K562 (cell line): ENCODE results near the gene WDR47. TPM values are rescaled to one million over a fixed set of nuclear protein-coding genes. Genes with fewer than 3 reads are reported as not detected.

Experiments
- ATAC-seq: fragments of 200-7000 bp; cut with Tn5 transposase; 3 replicates; pipeline ENCODE4 v1.9.1; 2020; ENCODE audit warnings: moderate library complexity
- BruUV-seq: library from RNA; stranded (reverse); fragments of 400-500 nt; replicated peaks from 2 replicates; lab custom pipeline; 2021; lab: Mats Ljungman, UMichigan
- CTCF ChIA-PET: fragments of 300-600 bp; formaldehyde crosslinking; extraction: SDS; loops from one replicate; lab custom pipeline; 2021; ENCODE audit warnings: low intra/inter-chr PET ratio; lab: Yijun Ruan, JAX
- POLR2A ChIA-PET: fragments of 300-600, 350-650 bp; sonication (Branson Sonifier 250); formaldehyde crosslinking; extraction: SDS; loops from one replicate; lab custom pipeline; 2021; ENCODE audit warnings: antibody characterized with exemption, inconsistent platforms; lab: Yijun Ruan, JAX
- DNase-seq, 4 experiments: peaks; one replicate each; pipeline versions ENCODE4 v3.0.0 to v3.0.0-alpha.2; 2011 to 2018; ENCODE audit warnings: low spot score in 3 of 4, mixed read lengths in 3 of 4; ENCODE audit errors: extremely low read depth in 1 of 4
- FAIRE-seq: peaks from 2 replicates; lab custom pipeline; 2011; peaks lifted over from hg19 to GRCh38; lab: Jason Lieb, UNC
- H2AFZ ChIP-seq: 2 replicates; pipeline ENCODE4 v1.6.0; 2011; ENCODE audit warnings: low read depth, low read length, control low read depth, inconsistent platforms
- H3K27ac ChIP-seq: fragments of 200-600 bp; 3 replicates; pipeline ENCODE4 v1.8.0; 2011; ENCODE audit warnings: low read depth, mild to moderate bottlenecking, control low read depth, inconsistent platforms, low read length, moderate library complexity, mixed read lengths; ENCODE audit errors: extremely low read depth
- H3K27me3 ChIP-seq, 2 experiments: fragments of 300-600 bp in 1 of 2; 2 replicates in 1 of 2; 3 replicates in 1 of 2; pipeline versions ENCODE4 v1.6.0 to v1.8.0; 2011; ENCODE audit warnings: inconsistent platforms in 2 of 2, low read length in 2 of 2, mild to moderate bottlenecking in 1 of 2, mixed read lengths in 1 of 2, moderate library complexity in 1 of 2; ENCODE audit not compliant: control insufficient read depth in 2 of 2, insufficient read depth in 2 of 2
- H3K36me3 ChIP-seq: fragments of 300-600 bp; 3 replicates; pipeline ENCODE4 v1.8.0; 2011; ENCODE audit warnings: mild to moderate bottlenecking, low read length, inconsistent platforms; ENCODE audit not compliant: control insufficient read depth, insufficient read depth
- H3K4me1 ChIP-seq, 2 experiments: fragments of 200-600 bp in 1 of 2; replicated peaks in 1 of 2; 2 replicates in 1 of 2; 3 replicates in 1 of 2; pipeline versions ENCODE4 v1.5.1 to v1.8.0; 2011; ENCODE audit warnings: inconsistent platforms in 2 of 2, low read length in 2 of 2, mild to moderate bottlenecking in 1 of 2, mixed read lengths in 1 of 2, moderate library complexity in 1 of 2; ENCODE audit not compliant: control insufficient read depth in 2 of 2, insufficient read depth in 2 of 2
- H3K4me2 ChIP-seq: 2 replicates; pipeline ENCODE4 v1.6.1; 2011; ENCODE audit warnings: low read length, control low read depth, inconsistent platforms, mixed read lengths; ENCODE audit not compliant: insufficient read depth
- H3K4me3 ChIP-seq: fragments of 200-600 bp; sonication (generic), shearing (Covaris generic); 2 replicates; pipeline ENCODE4 v1.5.1; 2016; ENCODE audit warnings: control low read depth, inconsistent platforms
- H3K79me2 ChIP-seq: fragments of 200-600 bp; 3 replicates; pipeline ENCODE4 v1.8.0; 2011; ENCODE audit warnings: low read length, inconsistent platforms; ENCODE audit not compliant: control insufficient read depth, insufficient read depth
- H3K9ac ChIP-seq, 2 experiments: 2 replicates each; pipeline versions ENCODE4 v1.6.0 to v1.6.1; 2011; ENCODE audit warnings: low read depth in 2 of 2, low read length in 2 of 2, control low read depth in 1 of 2, inconsistent platforms in 1 of 2, mild to moderate bottlenecking in 1 of 2, mixed read lengths in 1 of 2; ENCODE audit not compliant: insufficient read depth in 1 of 2
- H3K9me1 ChIP-seq: one replicate; pipeline ENCODE4 v1.6.0; 2011; ENCODE audit warnings: inconsistent platforms, mild to moderate bottlenecking, low read length, moderate library complexity; ENCODE audit not compliant: control insufficient read depth, insufficient read depth
- H3K9me3 ChIP-seq: replicated peaks from 2 replicates; pipeline ENCODE4 v1.5.1; 2011; ENCODE audit warnings: low read depth, low read length, inconsistent platforms; ENCODE audit not compliant: control insufficient read depth, insufficient read depth
- H4K20me1 ChIP-seq: replicated peaks from 2 replicates; pipeline ENCODE4 v1.6.1; 2011; ENCODE audit warnings: low read length, inconsistent platforms, mixed read lengths; ENCODE audit not compliant: control insufficient read depth, insufficient read depth
- BDP1 ChIP-seq: IDR thresholded peaks from 3 replicates; pipeline ENCODE4 v1.6.1; 2011; ENCODE audit not compliant: insufficient read length, insufficient read depth
- CHCHD3 ChIP-seq: fragments of 250-450 bp; sonication (Bioruptor Pico); IDR thresholded peaks from 2 replicates; pipeline ENCODE4 v2.1.2; 2022; ENCODE audit warnings: mild to moderate bottlenecking
- CHD7 ChIP-seq: fragments of 200-600 bp; sonication (generic); IDR thresholded peaks from one replicate; pipeline ENCODE4 v1.6.1; 2012; ENCODE audit warnings: mild to moderate bottlenecking, low read depth, low read length, inconsistent platforms
- ETV6 ChIP-seq, 3 experiments: fragments of 150-350 bp in 1 of 3; sonication (generic) in 1 of 3; formaldehyde crosslinking in 1 of 3; IDR thresholded peaks; 2 replicates each; pipeline versions ENCODE4 v1.6.1 to v1.8.0; 2014 to 2022; ENCODE audit warnings: borderline replicate concordance in 2 of 3, low read depth in 2 of 3, antibody characterized with exemption in 1 of 3, low read length in 1 of 3, mild to moderate bottlenecking in 1 of 3, missing genetic modification reagents in 1 of 3
- KAT2B ChIP-seq: IDR thresholded peaks from one replicate; pipeline ENCODE4 v1.6.1; 2012; ENCODE audit warnings: low read depth, mild to moderate bottlenecking, control low read depth, inconsistent platforms, low read length, moderate library complexity
- POLR2H ChIP-seq: IDR thresholded peaks from 2 replicates; pipeline ENCODE4 v1.6.1; 2016; ENCODE audit warnings: missing genetic modification characterization, low read depth, mild to moderate bottlenecking, control low read depth, missing compliant biosample characterization, moderate library complexity
- RFX1 ChIP-seq: fragments of 450-650 bp; IDR thresholded peaks from 2 replicates; pipeline ENCODE4 v1.6.1; 2016; ENCODE audit warnings: mild to moderate bottlenecking, moderate library complexity
- TCF7L2 ChIP-seq: fragments of 150-350 bp; IDR thresholded peaks from 2 replicates; pipeline ENCODE4 v1.6.1; 2016; ENCODE audit warnings: low read depth, mild to moderate bottlenecking, low read length, moderate library complexity
- ZNF239 ChIP-seq: fragments of 250-450 bp; sonication (Bioruptor Pico); IDR thresholded peaks from 2 replicates; pipeline ENCODE4 v1.4.0; 2020; ENCODE audit warnings: mild to moderate bottlenecking
- ZNF512 ChIP-seq: IDR thresholded peaks from 2 replicates; pipeline ENCODE4 v1.6.1; 2016; ENCODE audit warnings: missing genetic modification characterization, missing compliant biosample characterization
- ZNF586 ChIP-seq: fragments of 450-650 bp; formaldehyde crosslinking; conservative IDR thresholded peaks from 2 replicates; pipeline ENCODE4 v1.4.0; 2020; ENCODE audit warnings: mild to moderate bottlenecking, moderate library complexity
- WGBS: fragments of 100-300 bp; shearing (Covaris generic); methylation state at CpG from one replicate; pipeline ENCODE4 v1.1.6; 2016; ENCODE audit warnings: low coverage, mixed read lengths; ENCODE audit not compliant: insufficient coverage; ENCODE audit errors: missing lambda C conversion rate; 5-methylcytosine and 5-hydroxymethylcytosine counted together
- in situ Hi-C: fragments of 300-500 bp; cut with MboI; formaldehyde crosslinking; loops from 4 replicates; pipeline ENCODE4 v1.15.0; 2018; ENCODE audit warnings: inconsistent platforms, mixed read lengths
- intact Hi-C: fragments of 100-400 bp; cut with micrococcal nuclease; formaldehyde crosslinking; loops from 2 replicates; pipeline ENCODE4 v1.14.2; 2022
- polyA plus RNA-seq, 8 experiments: library from polyadenylated mRNA; depleted of rRNA in 4 of 8; stranded (reverse) in 5 of 8; unstranded in 3 of 8; fragments of >200 nt; fragmentation: Nextera tagmentation in 2 of 8; fragmentation: Illumina TruSeq in 1 of 8; extraction: Ambion mirVana in 2 of 8; extraction: Trizol in 1 of 8; gene quantifications; 2 replicates each; pipeline versions ENCODE4 v1.2.1 to v1.2.3, GENCODE V29; 2011 to 2014; ENCODE audit warnings: inconsistent platforms in 1 of 8, missing spikeins in 1 of 8
- total RNA-seq, 7 experiments: library from RNA; depleted of rRNA in 6 of 7; stranded (reverse); fragments of >200 nt in 6 of 7; fragmentation: Illumina TruSeq in 2 of 7; extraction: Trizol in 2 of 7; gene quantifications; 2 replicates each; pipeline versions ENCODE4 v1.2.1 to v1.2.3, GENCODE V29; 2011 to 2021; ENCODE audit warnings: low replicate concordance in 1 of 7

WDR47 gene
- total and polyA plus RNA-seq, 9 of the 15 experiments (the other 6 are each of a cell fraction or from before 2014, with no cell fraction given): 1.3 to 10.1 (median 4.9) TPM

GRCh38 chr1:109056064-109056463, 14.2 kb upstream of the WDR47 start:
- no peak overlapping the region for H3K4me2 ChIP-seq
- H2AFZ ChIP-seq: no peak overlapping the region
- no peaks in the 10 kb centered on the region for H3K9me3 ChIP-seq
- H3K4me3 ChIP-seq: no peak overlapping the region
- DNase-seq (no peak), FAIRE-seq (no peak), ATAC-seq (no peak)
- no peaks in the 10 kb centered on the region for H3K27me3 ChIP-seq
- 74% methylated on average over 3 of the region's 3 CpGs for WGBS
- in situ Hi-C loops (no loop called here), intact Hi-C loops (no loop called here)
- no peaks in the 10 kb centered on the region for H4K20me1 ChIP-seq
- no peak overlapping the region for H3K27ac ChIP-seq
- POLR2A ChIA-PET: no interaction called here
- H3K36me3 ChIP-seq: no peaks in the 10 kb centered on the region
- H3K9me1 ChIP-seq: no peaks in the 10 kb centered on the region
- H3K4me1 ChIP-seq: no peaks in the 10 kb centered on the region
- no peaks in the 10 kb centered on the region for H3K79me2 ChIP-seq
- no TSS peak for BruUV-seq
- CTCF ChIA-PET: no interaction called here
- no peak overlapping the region for H3K9ac ChIP-seq
- TF ChIP-seq ETV6 (IDR thresholded peaks at IDR 0.05; ENCODE audit: borderline replicate concordance in 1 of 2, low read depth in 2 of 2, low read length in 1 of 2) (no peak), ETV6 (CRISPR knock-in tag; IDR thresholded peaks at IDR 0.05; ENCODE audit: borderline replicate concordance) (no peak), BDP1 (no peak), KAT2B (no peak), CHD7 (no peak), TCF7L2 (no peak), POLR2H (no peak), ZNF512 (no peak), CHCHD3 (no peak), RFX1 (no peak), ZNF586 (no peak), ZNF239 (CRISPR knock-in tag) (no peak)
